ENCODE data around the gene FOXN3. TPM values are rescaled to one million over a fixed set of nuclear protein-coding genes. Genes with fewer than 3 reads are reported as not detected.
A peak's percentile ranks its signal among the peaks of the same experiment; 100 is the strongest.

FOXN3 gene
- polyA plus RNA-seq, 3 donors: 38.7 to 57.4 (median 42.0) TPM

GRCh38 chr14:89214221-89214965 lies 202.6 kb downstream of the FOXN3 start:
- Histone ChIP-seq H3K36me3 (replicated peaks in 1 of 2; ENCODE audit: control insufficient read depth in 1 of 2, insufficient read depth in 2 of 2, low read length in 2 of 2) (peaks cover 5 to 81% of the 10 kb centered on the region in 2 donors), H3K9me3 (replicated peaks in 1 of 2; ENCODE audit: control insufficient read depth in 1 of 2, insufficient read depth in 1 of 2, low read length in 2 of 2) (peaks cover 0 to 3% of the 10 kb centered on the region in 2 donors), H3K4me3 (replicated peaks in 1 of 3; ENCODE audit: low read depth in 2 of 3, low read length in 3 of 3) (no peak overlapping the region), H3K27me3 (ENCODE audit: control insufficient read depth in 2 of 2, insufficient read depth in 2 of 2, low read length in 2 of 2) (no peaks in the 10 kb centered on the region), H4K20me1 (ENCODE audit: insufficient read depth, low read length) (peaks cover 88% of the 10 kb centered on the region), H3K79me2 (ENCODE audit: insufficient read depth, low read length) (peaks cover 12% of the 10 kb centered on the region), H3K4me2 (replicated peaks; ENCODE audit: extremely low read depth, low read length, poor library complexity, severe bottlenecking) (no peak overlapping the region), H2AFZ (ENCODE audit: insufficient read depth, low read depth, low read length, poor library complexity, severe bottlenecking) (no peak overlapping the region), H3K27ac (ENCODE audit: low read depth in 1 of 2, low read length in 2 of 2) (peak overlapping the region in 1 of 2 donors; percentile 3), H3K9ac (ENCODE audit: insufficient read depth, low read length, poor library complexity, severe bottlenecking) (no peak overlapping the region), H3K4me1 (ENCODE audit: control insufficient read depth in 1 of 2, insufficient read depth in 2 of 2, low read length in 2 of 2) (no peaks in the 10 kb centered on the region)
- no peaks in the 10 kb centered on the region for H3K27me3 Mint-ChIP-seq (ENCODE audit: low read depth in 3 of 3)
- no peak for DNase-seq
- H3K4me3 Mint-ChIP-seq: no peak overlapping the region
- intact Hi-C loops (cut with micrococcal nuclease): no loop called here
- peaks cover 0 to 2% (median 0%) of the 10 kb centered on the region in 7 donors for H3K9me3 Mint-ChIP-seq
- H3K36me3 Mint-ChIP-seq: peaks cover 44 to 52% of the 10 kb centered on the region in 2 donors
- TF ChIP-seq CTCF (IDR thresholded peaks at IDR 0.05): no peak
- peaks cover 13% of the 10 kb centered on the region for H3K4me1 Mint-ChIP-seq
- WGBS (ENCODE audit: insufficient coverage): 83% methylated on average over 6 of the region's 14 CpGs
- H3K27ac Mint-ChIP-seq: peak overlapping the region in 6 of 7 donors; percentile 28 to 64 (median 39)

- 78% methylated on average over 3 of the region's 6 CpGs for WGBS (ENCODE audit: insufficient coverage)
- no peak overlapping the region for H3K27ac ChIP-seq (ENCODE audit: low read depth in 1 of 2, low read length in 2 of 2)
- H3K4me3 Mint-ChIP-seq: no peak overlapping the region
Observed at GRCh38 chr14:89212386-89213235, 204.4 kb downstream of the FOXN3 start.

More at GRCh38 chr14:89212386-89213235, 204.4 kb downstream of the FOXN3 start:
- H3K4me3 ChIP-seq (replicated peaks in 1 of 3; ENCODE audit: low read depth in 2 of 3, low read length in 3 of 3): no peak overlapping the region
- H3K36me3 Mint-ChIP-seq: peaks cover 38 to 50% of the 10 kb centered on the region in 2 donors
- no peaks in the 10 kb centered on the region for H3K4me1 ChIP-seq (ENCODE audit: control insufficient read depth in 1 of 2, insufficient read depth in 2 of 2, low read length in 2 of 2)
- H3K9me3 ChIP-seq (replicated peaks in 1 of 2; ENCODE audit: control insufficient read depth in 1 of 2, insufficient read depth in 1 of 2, low read length in 2 of 2): no peaks in the 10 kb centered on the region
- H3K27me3 Mint-ChIP-seq (ENCODE audit: low read depth in 3 of 3): no peaks in the 10 kb centered on the region
- no peak for DNase-seq
- peaks cover 88% of the 10 kb centered on the region for H4K20me1 ChIP-seq (ENCODE audit: insufficient read depth, low read length)
- H3K4me1 Mint-ChIP-seq: peaks cover 8% of the 10 kb centered on the region
- peaks cover 12% of the 10 kb centered on the region for H3K79me2 ChIP-seq (ENCODE audit: insufficient read depth, low read length)
- H3K9ac ChIP-seq (ENCODE audit: insufficient read depth, low read length, poor library complexity, severe bottlenecking): no peak overlapping the region
- H3K27ac Mint-ChIP-seq: peak overlapping the region in 3 of 7 donors; percentile 40 to 47 (median 47)
- no peaks in the 10 kb centered on the region for H3K9me3 Mint-ChIP-seq
- no peak for TF ChIP-seq CTCF (IDR thresholded peaks at IDR 0.05)
- H3K4me2 ChIP-seq (replicated peaks; ENCODE audit: extremely low read depth, low read length, poor library complexity, severe bottlenecking): no peak overlapping the region
- H3K27me3 ChIP-seq (ENCODE audit: control insufficient read depth in 2 of 2, insufficient read depth in 2 of 2, low read length in 2 of 2): no peaks in the 10 kb centered on the region
- H3K36me3 ChIP-seq (replicated peaks in 1 of 2; ENCODE audit: control insufficient read depth in 1 of 2, insufficient read depth in 2 of 2, low read length in 2 of 2): peaks cover 4 to 69% of the 10 kb centered on the region in 2 donors
- H2AFZ ChIP-seq (ENCODE audit: insufficient read depth, low read depth, low read length, poor library complexity, severe bottlenecking): no peak overlapping the region
- intact Hi-C loops (cut with micrococcal nuclease): no loop called here

Measured in CD14-positive monocyte (primary cell).